ENCODE data around the gene KLHL2. TPM values are rescaled to one million over a fixed set of nuclear protein-coding genes. Genes with fewer than 3 reads are reported as not detected.

KLHL2 gene
- total RNA-seq, 4 donors from 2014 or later = 9.2 to 19.8 (median 12.0) TPM

DNA sequence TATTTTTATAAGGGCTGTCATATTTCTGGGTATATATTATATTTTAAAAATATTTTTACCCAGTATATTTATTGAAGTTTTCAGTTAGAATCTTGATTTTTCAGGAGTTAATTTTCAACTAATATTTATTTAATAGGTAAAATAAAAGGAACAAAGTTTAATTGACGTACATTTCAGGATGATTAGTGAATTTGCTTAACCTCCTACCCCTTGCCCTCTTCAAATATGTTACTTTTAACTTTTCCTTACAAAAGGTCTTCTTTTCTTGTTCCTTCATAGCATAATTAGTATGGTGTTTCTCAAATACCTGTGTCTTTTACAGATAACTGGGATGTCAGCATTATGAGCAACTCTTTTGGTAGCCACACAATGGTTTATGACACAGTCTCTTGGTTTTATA is 95.3 kb downstream of the KLHL2 start:
- in situ Hi-C loops (cut with MboI; ENCODE audit: low pct_ligation_motif_present in 1 of 4, low pct_unique_long_range_greater_than_20kb in 1 of 4, low sequenced_read_pairs in 3 of 4) (no loop called here), intact Hi-C loops (cut with DNase I; ENCODE audit: low total_unique reads) (no loop called here)
- TF ChIP-seq, protein P1, sequence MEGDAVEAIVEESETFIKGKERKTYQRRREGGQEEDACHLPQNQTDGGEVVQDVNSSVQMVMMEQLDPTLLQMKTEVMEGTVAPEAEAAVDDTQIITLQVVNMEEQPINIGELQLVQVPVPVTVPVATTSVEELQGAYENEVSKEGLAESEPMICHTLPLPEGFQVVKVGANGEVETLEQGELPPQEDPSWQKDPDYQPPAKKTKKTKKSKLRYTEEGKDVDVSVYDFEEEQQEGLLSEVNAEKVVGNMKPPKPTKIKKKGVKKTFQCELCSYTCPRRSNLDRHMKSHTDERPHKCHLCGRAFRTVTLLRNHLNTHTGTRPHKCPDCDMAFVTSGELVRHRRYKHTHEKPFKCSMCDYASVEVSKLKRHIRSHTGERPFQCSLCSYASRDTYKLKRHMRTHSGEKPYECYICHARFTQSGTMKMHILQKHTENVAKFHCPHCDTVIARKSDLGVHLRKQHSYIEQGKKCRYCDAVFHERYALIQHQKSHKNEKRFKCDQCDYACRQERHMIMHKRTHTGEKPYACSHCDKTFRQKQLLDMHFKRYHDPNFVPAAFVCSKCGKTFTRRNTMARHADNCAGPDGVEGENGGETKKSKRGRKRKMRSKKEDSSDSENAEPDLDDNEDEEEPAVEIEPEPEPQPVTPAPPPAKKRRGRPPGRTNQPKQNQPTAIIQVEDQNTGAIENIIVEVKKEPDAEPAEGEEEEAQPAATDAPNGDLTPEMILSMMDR (IDR thresholded peaks at IDR 0.05) = no peak
- no peak for TF ChIP-seq POLR2AphosphoS5 (IDR thresholded peaks at IDR 0.05)
- TF ChIP-seq EP300 (IDR thresholded peaks at IDR 0.05; ENCODE audit: low read depth) = no peak
- TF ChIP-seq POLR2A (IDR thresholded peaks at IDR 0.05) = no peak
- H3K4me3 ChIP-seq = no peak overlapping the region
- no peaks in the 10 kb centered on the region for H3K9me3 ChIP-seq
- H3K27ac ChIP-seq = no peak overlapping the region
- H3K27me3 ChIP-seq = no peaks in the 10 kb centered on the region
- DNase-seq = no peak
- WGBS, 2 donors (ENCODE audit: low coverage in 1 of 2) = 80 to 95% methylated on average over 1 of the region's 1 CpG
- H3K36me3 ChIP-seq = no peaks in the 10 kb centered on the region
- peaks cover 0 to 11% (median 0%) of the 10 kb centered on the region in 4 donors for H3K4me1 ChIP-seq

DNA sequence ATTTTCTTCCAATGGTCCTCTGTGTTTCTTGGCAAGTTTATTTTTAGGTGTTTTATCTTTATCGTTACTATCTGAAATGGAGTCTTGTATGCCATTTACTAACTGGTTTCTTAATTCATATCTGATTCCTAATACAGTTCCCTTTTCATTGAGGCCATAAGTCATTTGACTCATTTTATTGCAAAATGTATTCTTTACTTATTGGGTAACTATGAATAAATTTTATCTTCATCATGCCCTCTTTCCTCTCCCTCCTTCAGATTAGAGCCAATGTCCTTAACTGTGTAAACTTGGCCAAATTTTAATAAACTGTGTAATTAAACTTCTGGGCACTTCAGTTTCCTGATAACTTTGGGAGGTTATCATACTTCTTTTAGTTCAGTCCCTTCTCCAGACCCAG is 100.8 kb downstream of the KLHL2 start:
- WGBS, 2 donors (ENCODE audit: low coverage in 1 of 2) = 93 to 100% methylated on average over 1 of the region's 1 CpG
- no peaks in the 10 kb centered on the region for H3K27me3 ChIP-seq
- intact Hi-C loops (cut with DNase I; ENCODE audit: low total_unique reads) = no loop called here
- TF ChIP-seq POLR2AphosphoS5 (IDR thresholded peaks at IDR 0.05) (no peak), POLR2A (IDR thresholded peaks at IDR 0.05) (no peak), EP300 (IDR thresholded peaks at IDR 0.05; ENCODE audit: low read depth) (no peak)
- TF ChIP-seq, protein P1 (IDR thresholded peaks at IDR 0.05) = no peak
- in situ Hi-C loops (cut with MboI; ENCODE audit: low pct_ligation_motif_present in 1 of 4, low pct_unique_long_range_greater_than_20kb in 1 of 4, low sequenced_read_pairs in 3 of 4) = no loop called here
- no peak overlapping the region for H3K4me3 ChIP-seq
- no peaks in the 10 kb centered on the region for H3K36me3 ChIP-seq
- no peaks in the 10 kb centered on the region for H3K9me3 ChIP-seq
- H3K4me1 ChIP-seq = no peaks in the 10 kb centered on the region
- no peak overlapping the region for H3K27ac ChIP-seq
- DNase-seq = no peak

DNA sequence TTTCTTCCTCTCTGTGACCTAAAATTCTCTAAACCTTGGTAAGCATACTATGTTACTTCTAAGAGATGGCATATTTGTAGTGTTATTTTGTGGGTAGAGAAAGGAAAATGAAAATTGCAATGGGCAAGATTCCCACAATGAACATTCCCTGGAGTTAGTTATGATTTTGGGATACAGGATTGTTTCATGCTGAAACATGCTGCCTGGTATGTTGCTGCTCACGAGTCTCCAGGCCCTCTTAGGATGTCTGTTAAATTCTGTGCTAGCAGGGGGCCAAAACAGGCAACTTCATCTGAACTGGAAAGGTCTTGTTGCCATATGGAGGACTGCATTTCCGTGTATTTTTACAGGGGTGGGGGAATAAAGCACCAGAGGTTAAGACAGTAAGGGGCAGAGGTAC is 101.2 kb downstream of the KLHL2 start:
- DNase-seq = no peak
- H3K4me1 ChIP-seq = no peaks in the 10 kb centered on the region
- TF ChIP-seq, protein P1 (IDR thresholded peaks at IDR 0.05) = no peak
- TF ChIP-seq POLR2AphosphoS5 (IDR thresholded peaks at IDR 0.05) = no peak
- no peak overlapping the region for H3K4me3 ChIP-seq
- WGBS, 2 donors (ENCODE audit: low coverage in 1 of 2) = 97 to 100% methylated on average over 1 to 2 of the region's 2 CpGs
- in situ Hi-C loops (cut with MboI; ENCODE audit: low pct_ligation_motif_present in 1 of 4, low pct_unique_long_range_greater_than_20kb in 1 of 4, low sequenced_read_pairs in 3 of 4) (no loop called here), intact Hi-C loops (cut with DNase I; ENCODE audit: low total_unique reads) (no loop called here)
- no peaks in the 10 kb centered on the region for H3K27me3 ChIP-seq
- H3K27ac ChIP-seq = no peak overlapping the region
- H3K9me3 ChIP-seq = no peaks in the 10 kb centered on the region
- no peaks in the 10 kb centered on the region for H3K36me3 ChIP-seq

DNA sequence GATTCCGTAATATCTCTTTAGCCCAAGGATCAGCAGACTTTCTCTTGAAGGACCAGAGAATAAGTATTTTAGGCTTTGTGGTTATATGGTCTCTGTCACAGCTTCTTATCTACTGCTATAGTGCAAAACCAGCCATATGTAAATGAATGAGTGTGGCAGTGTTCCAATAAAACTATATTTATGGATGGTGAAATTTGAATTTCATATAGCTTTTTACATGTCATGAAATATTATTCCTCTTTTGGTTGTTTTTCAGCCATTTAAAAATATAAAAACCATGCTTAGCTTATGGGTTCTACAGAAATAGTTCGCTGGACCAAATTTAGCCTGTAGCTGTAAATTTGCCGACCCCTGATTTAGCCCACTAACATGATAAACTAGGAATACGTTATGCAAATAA is 102.1 kb downstream of the KLHL2 start:
- no peaks in the 10 kb centered on the region for H3K36me3 ChIP-seq
- in situ Hi-C loops (cut with MboI; ENCODE audit: low pct_ligation_motif_present in 1 of 4, low pct_unique_long_range_greater_than_20kb in 1 of 4, low sequenced_read_pairs in 3 of 4) = no loop called here
- TF ChIP-seq POLR2AphosphoS5 (IDR thresholded peaks at IDR 0.05) = no peak
- TF ChIP-seq, protein P1 (IDR thresholded peaks at IDR 0.05) = no peak
- no peak for TF ChIP-seq POLR2A (IDR thresholded peaks at IDR 0.05)
- no peak for TF ChIP-seq EP300 (IDR thresholded peaks at IDR 0.05; ENCODE audit: low read depth)
- H3K4me1 ChIP-seq = no peaks in the 10 kb centered on the region
- no peaks in the 10 kb centered on the region for H3K27me3 ChIP-seq
- WGBS, 2 donors (ENCODE audit: low coverage in 1 of 2) = 96 to 97% methylated on average over 4 of the region's 4 CpGs
- H3K9me3 ChIP-seq = no peaks in the 10 kb centered on the region
- H3K27ac ChIP-seq = no peak overlapping the region
- DNase-seq = no peak
- H3K4me3 ChIP-seq = no peak overlapping the region
- intact Hi-C loops (cut with DNase I; ENCODE audit: low total_unique reads) = no loop called here
